ENCODE measurements around the gene NCLN.

DNA sequence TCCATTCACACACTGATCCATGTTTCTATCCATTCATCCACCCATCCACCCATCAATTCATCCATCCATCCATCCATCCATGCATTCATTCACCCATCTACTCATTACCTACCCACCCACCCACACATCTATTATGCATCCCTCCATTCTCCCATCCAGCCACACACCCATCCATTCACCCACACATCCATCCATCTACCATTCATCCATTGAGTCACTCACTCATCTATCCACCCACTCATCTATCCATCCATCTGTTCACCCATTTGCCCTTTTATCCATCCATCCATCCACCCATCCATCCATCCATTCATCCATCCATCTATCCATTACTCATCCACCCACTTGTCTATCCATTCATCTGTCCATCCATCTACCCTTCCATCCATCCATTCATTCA, 68.8 kb downstream of the NCLN start:
- TF ChIP-seq, protein P1, sequence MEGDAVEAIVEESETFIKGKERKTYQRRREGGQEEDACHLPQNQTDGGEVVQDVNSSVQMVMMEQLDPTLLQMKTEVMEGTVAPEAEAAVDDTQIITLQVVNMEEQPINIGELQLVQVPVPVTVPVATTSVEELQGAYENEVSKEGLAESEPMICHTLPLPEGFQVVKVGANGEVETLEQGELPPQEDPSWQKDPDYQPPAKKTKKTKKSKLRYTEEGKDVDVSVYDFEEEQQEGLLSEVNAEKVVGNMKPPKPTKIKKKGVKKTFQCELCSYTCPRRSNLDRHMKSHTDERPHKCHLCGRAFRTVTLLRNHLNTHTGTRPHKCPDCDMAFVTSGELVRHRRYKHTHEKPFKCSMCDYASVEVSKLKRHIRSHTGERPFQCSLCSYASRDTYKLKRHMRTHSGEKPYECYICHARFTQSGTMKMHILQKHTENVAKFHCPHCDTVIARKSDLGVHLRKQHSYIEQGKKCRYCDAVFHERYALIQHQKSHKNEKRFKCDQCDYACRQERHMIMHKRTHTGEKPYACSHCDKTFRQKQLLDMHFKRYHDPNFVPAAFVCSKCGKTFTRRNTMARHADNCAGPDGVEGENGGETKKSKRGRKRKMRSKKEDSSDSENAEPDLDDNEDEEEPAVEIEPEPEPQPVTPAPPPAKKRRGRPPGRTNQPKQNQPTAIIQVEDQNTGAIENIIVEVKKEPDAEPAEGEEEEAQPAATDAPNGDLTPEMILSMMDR (IDR thresholded peaks at IDR 0.05): no peak
- no peak for TF ChIP-seq POLR2A (IDR thresholded peaks at IDR 0.05)
